ENCODE results near the gene OMG. TPM values are rescaled to one million over a fixed set of nuclear protein-coding genes. Genes with fewer than 3 reads are reported as not detected.

Gene OMG
- total RNA-seq, 3 donors from 2014 or later, result 0.51 to 1.5 TPM; not detected in 1

- TF ChIP-seq CTCF (IDR thresholded peaks at IDR 0.05), result no peak
- no peaks in the 10 kb centered on the region for H3K9me3 ChIP-seq
- intact Hi-C loops (cut with DNase I, micrococcal nuclease), result no loop called here
- no peak for DNase-seq
- H3K4me1 ChIP-seq (ENCODE audit: low read depth), result no peaks in the 10 kb centered on the region
- no peak overlapping the region for H3K4me3 ChIP-seq
- ATAC-seq, result no peak
- no peaks in the 10 kb centered on the region for H3K36me3 ChIP-seq (ENCODE audit: low read depth)
Measured at GRCh38 chr17:31250229-31250628, 46.8 kb downstream of the OMG start.

- H3K9me3 ChIP-seq, result no peaks in the 10 kb centered on the region
- no peak for TF ChIP-seq CTCF (IDR thresholded peaks at IDR 0.05)
Measured at GRCh38 chr17:31249835-31250141, 47.3 kb downstream of the OMG start.

GRCh38 chr17:31248986-31249834 lies 47.8 kb downstream of the OMG start:
- Histone ChIP-seq H3K9me3 (no peaks in the 10 kb centered on the region), H3K36me3 (ENCODE audit: low read depth) (no peaks in the 10 kb centered on the region), H3K4me3 (no peak overlapping the region), H3K4me1 (ENCODE audit: low read depth) (no peaks in the 10 kb centered on the region)
- intact Hi-C loops (cut with DNase I, micrococcal nuclease), result no loop called here
- TF ChIP-seq CTCF (IDR thresholded peaks at IDR 0.05), result no peak
- ATAC-seq, result no peak
- DNase-seq, result no peak

More at GRCh38 chr17:31249835-31250141, 47.3 kb downstream of the OMG start:
- no peaks in the 10 kb centered on the region for H3K4me1 ChIP-seq (ENCODE audit: low read depth)
- DNase-seq (no peak), ATAC-seq (no peak)
- no peak overlapping the region for H3K4me3 ChIP-seq
- intact Hi-C loops (cut with DNase I, micrococcal nuclease), result no loop called here
- no peaks in the 10 kb centered on the region for H3K36me3 ChIP-seq (ENCODE audit: low read depth)

Other genes starting within 250 kb of the OMG start
- 10 to 100 TPM; 51.9 to 67.6 (median 52.4) TPM for gene NF1, start 202.3 kb downstream of the OMG start, total RNA-seq
- gene EVI2B, start 16.8 kb upstream of the OMG start, total RNA-seq, result 1 to 10 TPM; 3.3 to 9.5 (median 7.8) TPM
- gene EVI2A, start 24.4 kb upstream of the OMG start, total RNA-seq, result 1 to 10 TPM; 2.8 to 6.0 (median 4.0) TPM
- 10 to 100 TPM; 24.5 to 49.9 (median 40.7) TPM for gene RAB11FIP4, start 94.4 kb upstream of the OMG start, total RNA-seq

All from mucosa of descending colon (tissue), 3 donors.